Left renal cortex interstitium (tissue), 4 donors: ENCODE data around the gene GTPBP6. TPM values are rescaled to one million over a fixed set of nuclear protein-coding genes. Genes with fewer than 3 reads are reported as not detected.
"Not testable (repeated sequence)": the region's sequence is repeated elsewhere in the genome, so short reads cannot be mapped to it uniquely, and the experiment has no call there.

Experiments used
- DNase-seq, 4 donors: peaks; one replicate each; pipeline ENCODE4 v3.0.0-alpha.2; 2013; ENCODE audit warnings: low read depth in 4 of 4, low spot score in 2 of 4, missing footprints in 1 of 4
- polyA plus RNA-seq, 4 donors: library from polyadenylated mRNA; unstranded; fragments of 120-200 nt; gene quantifications; one replicate each; pipeline ENCODE4 v1.2.1, GENCODE V29; 2013; ENCODE audit not compliant: insufficient read length in 4 of 4

GTPBP6 gene
- polyA plus RNA-seq, 4 donors = 36.5 to 74.1 (median 63.0) TPM

GRCh38 chrX:318068-318738 is 393 bp downstream of the GTPBP6 start:
- DNase-seq = peak; percentile 76 to 94 (median 89)

DNA sequence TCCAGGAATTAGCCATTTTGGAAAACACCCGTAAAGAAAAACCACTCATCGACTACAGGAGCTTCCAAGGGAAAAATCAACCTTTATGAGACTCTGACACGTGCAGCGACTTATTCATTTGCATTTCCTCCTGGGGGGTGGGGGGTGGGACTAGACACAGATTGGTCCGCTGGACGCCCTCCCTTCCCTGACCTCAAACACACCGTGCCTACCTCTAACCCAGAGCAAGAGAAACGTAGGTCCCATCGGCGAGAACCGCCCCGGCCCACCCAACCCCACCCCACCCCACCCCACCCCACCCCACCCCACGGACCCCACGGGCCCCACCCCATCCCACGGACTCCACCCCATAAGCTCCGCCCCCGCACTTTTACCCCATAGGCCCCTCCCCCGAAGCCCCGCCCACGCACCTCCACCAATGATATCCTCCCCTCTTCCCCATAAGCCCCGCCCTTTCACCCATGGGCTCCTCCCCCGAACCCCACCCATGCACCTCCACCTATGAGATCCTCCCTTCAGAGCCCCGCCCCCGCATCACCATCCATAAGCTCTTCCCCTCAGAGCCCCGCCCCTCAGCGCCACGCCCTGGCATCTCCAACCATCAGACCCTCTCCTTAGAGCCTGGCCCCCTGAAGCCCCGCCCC is 1.1 kb downstream of the GTPBP6 start:
- DNase-seq = no peak

DNA sequence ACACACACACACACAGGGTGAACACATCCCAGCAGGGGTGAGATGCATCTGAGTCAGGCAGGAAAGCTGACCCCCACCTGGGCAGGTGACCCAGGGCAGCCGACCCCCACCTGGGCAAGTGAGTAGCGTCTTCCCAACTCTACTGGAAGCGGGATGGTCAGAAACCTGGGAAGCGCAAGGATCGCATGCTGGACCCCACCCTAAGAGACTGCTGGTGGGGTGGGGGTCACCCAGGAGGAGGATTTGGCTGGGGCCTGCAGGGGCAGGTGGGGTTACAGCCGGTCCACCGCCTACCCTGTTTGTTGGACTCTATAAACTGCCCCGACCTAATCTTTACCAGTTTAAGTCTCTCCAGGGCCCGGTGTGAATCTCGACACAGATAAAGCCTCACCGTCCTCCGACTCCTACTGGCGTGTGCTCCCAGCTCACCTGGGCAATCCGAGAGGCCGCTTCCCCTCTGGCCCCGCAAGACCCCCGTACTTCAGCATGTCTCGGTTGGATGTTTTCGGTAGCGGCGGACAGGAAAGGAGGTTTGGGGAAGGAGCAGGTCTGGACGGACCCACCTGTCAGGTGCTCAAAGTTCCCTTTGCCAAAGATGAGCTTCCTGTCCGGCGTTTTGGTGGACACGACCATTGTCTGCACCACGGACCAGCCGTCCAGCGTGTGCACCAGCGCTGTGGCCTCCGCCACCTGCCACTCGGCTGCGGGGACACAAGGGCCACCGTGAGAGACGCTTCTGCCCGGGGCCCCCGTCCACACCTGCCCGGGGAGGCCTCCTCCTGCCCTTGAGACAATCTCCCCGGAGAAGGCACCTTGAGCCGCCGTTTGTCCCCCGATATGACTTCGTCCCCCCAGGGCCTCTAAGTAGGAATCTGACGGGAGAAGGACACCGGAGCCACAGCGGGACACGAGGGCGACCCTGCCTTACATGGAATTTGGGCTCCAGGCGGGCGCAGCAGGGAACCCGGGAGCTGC is 2.0 kb downstream of the GTPBP6 start:
- DNase-seq = no peak

GRCh38 chrX:314781-315595 is 3.6 kb downstream of the GTPBP6 start:
- DNase-seq = no peak

- no peak for DNase-seq
Observed at GRCh38 chrX:314049-314448, 4.5 kb downstream of the GTPBP6 start.

GRCh38 chrX:313546-313945 is 5.0 kb downstream of the GTPBP6 start:
- no peak for DNase-seq

GRCh38 chrX:312621-313331 is 5.8 kb downstream of the GTPBP6 start:
- DNase-seq = no peak

GRCh38 chrX:311156-312129 is 7.2 kb downstream of the GTPBP6 start:
- no peak for DNase-seq

DNA sequence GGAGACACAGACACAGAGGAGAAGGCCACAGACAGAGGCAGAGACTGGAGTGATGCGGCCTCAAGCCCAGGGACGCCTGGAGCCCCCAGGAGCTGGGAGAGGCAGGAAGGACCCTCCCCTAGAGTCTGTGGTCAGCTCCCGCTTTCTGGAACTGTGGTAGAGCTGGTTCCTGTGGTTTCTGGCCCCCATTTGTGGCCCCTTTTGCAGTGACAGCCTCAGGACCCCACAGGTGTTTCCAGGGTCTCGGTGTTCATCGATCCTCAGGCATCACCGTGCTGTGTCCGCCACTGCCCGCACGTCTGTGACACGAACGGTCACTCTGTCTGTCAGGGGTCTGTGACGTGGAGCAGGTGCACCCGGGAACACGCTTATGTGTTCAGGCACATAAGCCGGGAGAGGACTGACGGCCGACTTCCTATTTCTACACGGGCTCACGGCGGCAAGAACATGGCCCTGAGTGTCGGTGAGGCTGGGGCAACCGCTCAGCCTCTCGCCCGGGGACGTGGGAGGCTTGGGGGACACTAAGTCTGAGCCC is 7.9 kb downstream of the GTPBP6 start:
- DNase-seq = no peak

DNA sequence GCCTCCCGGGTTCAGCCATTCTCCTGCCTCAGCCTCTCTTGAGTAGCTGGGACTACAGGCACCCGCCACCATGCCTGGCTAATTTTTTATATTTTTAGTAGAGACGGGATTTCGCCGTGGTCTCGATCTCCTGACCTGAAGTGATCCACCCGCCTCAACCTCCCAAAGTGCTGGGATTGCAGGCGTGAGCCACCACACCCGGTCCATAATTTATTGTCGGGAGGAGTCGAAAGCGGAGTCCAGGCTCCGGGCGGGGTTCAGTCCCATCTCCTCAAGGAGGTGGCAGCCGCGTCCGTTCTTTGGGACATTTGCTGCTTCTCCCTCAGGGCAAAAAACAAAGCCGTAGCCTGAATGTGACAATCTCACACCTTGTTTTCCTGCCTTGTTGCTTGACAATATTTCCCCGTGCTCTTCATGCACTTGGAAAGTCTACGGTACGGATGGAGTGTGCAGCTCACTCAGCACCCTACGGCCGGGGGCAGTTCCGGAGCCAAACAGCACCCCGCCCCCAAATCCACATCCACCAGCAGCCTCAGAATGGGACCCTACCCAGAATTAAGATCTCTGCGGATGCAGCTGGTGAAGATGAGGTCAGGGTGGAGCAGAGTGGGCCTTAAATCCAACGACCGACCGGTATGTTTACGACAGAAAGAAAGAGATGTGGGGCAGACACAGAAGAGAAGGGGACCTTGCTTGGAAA is 9.6 kb downstream of the GTPBP6 start:
- no peak for DNase-seq

- DNase-seq = no peak
Observed at GRCh38 chrX:307261-308111, 11.1 kb downstream of the GTPBP6 start.

- DNase-seq = not testable (repeated sequence)
Observed at GRCh38 chrX:306614-307251, 11.9 kb downstream of the GTPBP6 start.

DNA sequence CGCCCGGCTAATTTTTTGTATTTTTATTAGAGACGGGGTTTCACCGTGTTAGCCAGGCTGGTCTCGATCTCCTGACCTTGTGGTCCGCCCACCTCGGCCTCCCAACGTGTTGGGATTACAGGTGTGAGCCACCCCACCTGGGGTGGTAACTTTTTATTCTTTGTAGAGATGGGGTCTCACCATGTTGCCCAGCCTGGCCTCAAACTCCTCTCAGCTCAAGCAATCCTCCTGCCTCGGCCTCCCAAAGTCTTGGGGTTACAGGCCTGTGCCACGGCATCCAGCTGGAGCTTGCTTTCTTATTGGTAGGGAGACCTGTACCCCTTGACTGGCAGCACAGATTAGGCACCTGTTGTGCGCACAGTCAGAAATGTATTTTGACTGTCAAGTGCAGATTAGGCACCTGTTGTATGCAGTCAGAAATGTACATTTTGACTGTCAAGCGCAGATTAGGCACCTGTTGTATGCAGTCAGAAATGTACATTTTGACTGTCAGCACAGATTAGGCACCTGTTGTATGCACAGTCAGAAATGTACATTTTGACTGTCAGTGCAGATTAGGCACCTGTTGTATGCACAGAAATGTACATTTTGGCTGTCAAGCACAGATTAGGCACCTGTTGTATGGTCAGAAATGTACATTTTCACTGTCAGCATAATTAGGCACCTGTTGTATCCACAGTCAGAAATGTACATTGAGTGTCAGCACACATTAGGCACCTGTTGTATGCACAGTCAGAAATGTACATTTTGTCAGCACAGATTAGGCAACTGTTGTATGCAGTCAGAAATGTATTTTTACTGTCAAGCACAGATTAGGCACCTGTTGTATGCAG is 12.6 kb downstream of the GTPBP6 start:
- not testable (repeated sequence) for DNase-seq

DNA sequence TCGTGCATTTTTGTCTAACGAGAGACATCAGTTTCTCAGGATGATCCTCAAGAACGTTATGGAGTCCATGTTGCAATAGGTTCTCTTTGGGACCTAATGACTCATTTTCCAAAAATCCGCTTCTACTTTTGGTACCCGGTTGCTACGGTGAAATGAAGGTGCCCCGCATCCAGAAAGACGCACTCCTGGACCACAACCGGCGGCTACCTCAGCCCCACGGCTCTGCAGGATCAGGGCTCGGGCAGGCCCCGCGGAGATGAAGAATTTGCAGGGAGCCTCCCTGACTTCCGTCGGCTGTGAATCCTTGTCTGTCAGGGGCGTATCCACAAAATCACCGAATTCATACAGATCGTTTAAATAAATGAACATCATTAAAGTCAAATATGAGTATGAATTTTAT is 15.6 kb downstream of the GTPBP6 start:
- no peak for DNase-seq

GRCh38 chrX:300334-300733 is 18.3 kb downstream of the GTPBP6 start:
- no peak for DNase-seq
